Loucy (cell line): ENCODE results near the gene GCLM.
A peak's percentile ranks its signal among the peaks of the same experiment; 100 is the strongest.

Experiments
- H2AFZ ChIP-seq: fragments of 200-600 bp; sonication (generic); 2 replicates; pipeline ENCODE4 v1.6.0; 2016; ENCODE audit warnings: antibody characterized with exemption, mild to moderate bottlenecking, low read length, moderate library complexity
- H3F3A ChIP-seq: fragments of 200-600 bp; 2 replicates; pipeline ENCODE4 v1.6.0; 2016; ENCODE audit warnings: antibody characterized with exemption, low read depth, mild to moderate bottlenecking
- H3K27me3 ChIP-seq: fragments of 200-600 bp; sonication (generic); 2 replicates; pipeline ENCODE4 v1.6.1; 2014; ENCODE audit warnings: low read length, mild to moderate bottlenecking; ENCODE audit not compliant: insufficient read depth, poor library complexity, severe bottlenecking
- H3K36me3 ChIP-seq: fragments of 200-600 bp; sonication (generic); 2 replicates; pipeline ENCODE4 v1.6.1; 2016; ENCODE audit warnings: low read length; ENCODE audit not compliant: insufficient read depth
- H3K4me1 ChIP-seq: fragments of 200-600 bp; sonication (generic); 2 replicates; pipeline ENCODE4 v1.5.1; 2014; ENCODE audit warnings: low read length, mild to moderate bottlenecking; ENCODE audit not compliant: insufficient read depth, poor library complexity, severe bottlenecking
- H3K4me2 ChIP-seq: fragments of 200-600 bp; sonication (generic); 2 replicates; pipeline ENCODE4 v1.6.0; 2014; ENCODE audit warnings: antibody characterized with exemption, low read length, low read depth, mild to moderate bottlenecking; ENCODE audit not compliant: poor library complexity, severe bottlenecking
- H3K4me3 ChIP-seq: fragments of 200-600 bp; sonication (generic); 2 replicates; pipeline ENCODE4 v1.5.1; 2014; ENCODE audit warnings: low read length, mild to moderate bottlenecking, mixed read lengths; ENCODE audit not compliant: poor library complexity, severe bottlenecking
- H3K79me2 ChIP-seq: fragments of 200-600 bp; sonication (generic); 2 replicates; pipeline ENCODE4 v1.6.1; 2014; ENCODE audit warnings: low read length; ENCODE audit not compliant: insufficient read depth
- H3K9ac ChIP-seq: fragments of 200-600 bp; sonication (generic); 2 replicates; pipeline ENCODE4 v1.6.0; 2014; ENCODE audit warnings: mild to moderate bottlenecking, low read depth, low read length, moderate library complexity; ENCODE audit not compliant: poor library complexity, severe bottlenecking
- H3K9me2 ChIP-seq: fragments of 200-600 bp; sonication (generic); replicated peaks from 2 replicates; pipeline ENCODE4 v1.6.1; 2016; ENCODE audit warnings: low read depth, low read length, mixed read lengths
- H3K9me3 ChIP-seq: fragments of 200-600 bp; sonication (generic); 2 replicates; pipeline ENCODE4 v1.6.1; 2014; ENCODE audit warnings: mild to moderate bottlenecking, antibody characterized with exemption, low read length, low read depth; ENCODE audit not compliant: insufficient read depth
- H4K20me1 ChIP-seq: fragments of 200-600 bp; sonication (generic); 2 replicates; pipeline ENCODE4 v1.6.0; 2014; ENCODE audit warnings: antibody characterized with exemption, low read length, mild to moderate bottlenecking; ENCODE audit not compliant: insufficient read depth, poor library complexity, severe bottlenecking
- CTCF ChIP-seq: fragments of 200-600 bp; sonication (generic); conservative IDR thresholded peaks from 2 replicates; pipeline ENCODE4 v1.5.1; 2014; ENCODE audit warnings: mild to moderate bottlenecking, antibody characterized with exemption, low read length
- EZH2phosphoT487 ChIP-seq: fragments of 200-600 bp; IDR thresholded peaks from 2 replicates; pipeline ENCODE4 v1.6.1; 2018; ENCODE audit warnings: antibody characterized with exemption, mild to moderate bottlenecking, moderate library complexity, borderline replicate concordance

The GCLM gene

GRCh38 chr1:93909146-93910050 is at the start of gene GCLM:
Gene GCLM, minus strand, starts transcription at chr1:93909430. Its CDS starts 267 bp downstream, at chr1:93909163.
- Histone ChIP-seq H3K79me2 (peaks cover 43% of the 10 kb centered on the region), H3K4me3 (peak within 1 kb of the TSS; percentile 90)
- TF ChIP-seq CTCF (peak; percentile 70), EZH2phosphoT487 (no peak)

GRCh38 chr1:93958726-93959100 is 49.5 kb upstream of the GCLM start:
- H4K20me1 ChIP-seq = no peaks in the 10 kb centered on the region
- no peaks in the 10 kb centered on the region for H3K27me3 ChIP-seq
- H3F3A ChIP-seq = no peaks in the 10 kb centered on the region
- no peak overlapping the region for H3K4me3 ChIP-seq
- H3K9ac ChIP-seq = no peak overlapping the region
- no peak for TF ChIP-seq EZH2phosphoT487
- TF ChIP-seq CTCF = no peak
- no peak overlapping the region for H2AFZ ChIP-seq
- H3K9me2 ChIP-seq = no peaks in the 10 kb centered on the region
- no peaks in the 10 kb centered on the region for H3K79me2 ChIP-seq
- no peak overlapping the region for H3K4me2 ChIP-seq
- no peaks in the 10 kb centered on the region for H3K4me1 ChIP-seq
- peaks cover 7% of the 10 kb centered on the region for H3K9me3 ChIP-seq
- no peaks in the 10 kb centered on the region for H3K36me3 ChIP-seq

More at GRCh38 chr1:93909146-93910050, at the start of gene GCLM:
- H3F3A ChIP-seq = no peaks in the 10 kb centered on the region; the same call in 1 of the 2 replicates
- H3K9ac ChIP-seq = peak within 1 kb of the TSS; percentile 70
- peaks cover 20% of the 10 kb centered on the region for H4K20me1 ChIP-seq
- no peaks in the 10 kb centered on the region for H3K9me2 ChIP-seq
- H3K36me3 ChIP-seq = no peaks in the 10 kb centered on the region
- H3K27me3 ChIP-seq = no peaks in the 10 kb centered on the region
- peaks cover 46% of the 10 kb centered on the region for H3K4me1 ChIP-seq
- peak within 1 kb of the TSS; percentile 96 for H3K4me2 ChIP-seq
- peak within 1 kb of the TSS; percentile 98 for H2AFZ ChIP-seq
- no peaks in the 10 kb centered on the region for H3K9me3 ChIP-seq

- no peak overlapping the region for H3K4me2 ChIP-seq
- H3K4me3 ChIP-seq = no peak overlapping the region
- H3K9me3 ChIP-seq = peaks cover 7% of the 10 kb centered on the region
- no peaks in the 10 kb centered on the region for H3F3A ChIP-seq
- no peaks in the 10 kb centered on the region for H3K9me2 ChIP-seq
- no peak overlapping the region for H2AFZ ChIP-seq
- H3K36me3 ChIP-seq = no peaks in the 10 kb centered on the region
- no peaks in the 10 kb centered on the region for H3K27me3 ChIP-seq
- H3K79me2 ChIP-seq = no peaks in the 10 kb centered on the region
- no peaks in the 10 kb centered on the region for H4K20me1 ChIP-seq
- H3K9ac ChIP-seq = no peak overlapping the region
- H3K4me1 ChIP-seq = no peaks in the 10 kb centered on the region
- TF ChIP-seq EZH2phosphoT487 = no peak
- no peak for TF ChIP-seq CTCF
These were observed 48.9 kb upstream of the GCLM start for GRCh38 chr1:93958032-93958725.
